GM21526 (cell line): ENCODE results near the gene DAAM1.

ENCODE experiments used
- ATAC-seq: cut with Tn5 transposase; IDR thresholded peaks from one replicate; pipeline ENCODE4 v1.9.1; 2021; ENCODE audit warnings: moderate library complexity; ENCODE audit not compliant: unreplicated experiment, low FRiP score

DAAM1 gene

DNA sequence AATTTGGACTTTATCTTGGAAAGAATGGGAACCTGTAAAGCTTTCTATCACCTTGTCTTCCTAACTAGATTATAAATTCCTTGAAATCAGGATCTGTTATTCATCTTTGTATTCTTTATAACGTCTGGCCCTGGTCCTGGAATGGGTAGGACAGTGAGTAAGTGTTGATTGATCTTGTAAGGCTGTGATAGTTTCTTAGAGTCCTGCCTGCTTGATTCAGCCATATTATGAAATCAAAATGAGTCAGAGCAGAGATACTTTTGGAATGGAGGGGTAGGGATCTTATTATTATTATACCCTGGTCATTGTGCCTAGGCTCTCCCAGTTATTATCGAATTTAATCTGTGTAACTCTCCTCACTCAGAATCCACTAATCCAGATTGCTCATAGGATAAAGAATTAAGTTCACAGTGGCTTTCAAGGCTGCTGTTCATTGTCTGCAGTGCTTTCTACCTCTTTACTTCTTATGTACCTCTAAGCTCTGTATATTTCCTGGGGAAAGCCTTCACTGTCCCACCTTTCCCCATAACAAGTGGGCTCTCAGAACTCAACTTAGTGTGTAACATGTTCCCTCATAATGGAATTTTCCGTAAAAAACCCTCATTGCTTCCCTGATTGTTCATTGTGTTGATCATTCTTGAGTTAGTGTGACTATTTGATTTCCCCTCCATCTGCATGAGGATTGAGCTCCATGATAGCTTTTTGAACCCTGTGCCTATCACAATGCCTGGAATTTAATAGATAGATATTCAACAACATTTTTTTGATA is 93.3 kb downstream of the DAAM1 start:
- no peak for ATAC-seq

GRCh38 chr14:59282378-59282765 is 93.9 kb downstream of the DAAM1 start:
- ATAC-seq, result no peak

- ATAC-seq, result no peak
Observed at GRCh38 chr14:59283361-59283760, 94.9 kb downstream of the DAAM1 start.

GRCh38 chr14:59284059-59284458 is 95.6 kb downstream of the DAAM1 start:
- no peak for ATAC-seq

DNA sequence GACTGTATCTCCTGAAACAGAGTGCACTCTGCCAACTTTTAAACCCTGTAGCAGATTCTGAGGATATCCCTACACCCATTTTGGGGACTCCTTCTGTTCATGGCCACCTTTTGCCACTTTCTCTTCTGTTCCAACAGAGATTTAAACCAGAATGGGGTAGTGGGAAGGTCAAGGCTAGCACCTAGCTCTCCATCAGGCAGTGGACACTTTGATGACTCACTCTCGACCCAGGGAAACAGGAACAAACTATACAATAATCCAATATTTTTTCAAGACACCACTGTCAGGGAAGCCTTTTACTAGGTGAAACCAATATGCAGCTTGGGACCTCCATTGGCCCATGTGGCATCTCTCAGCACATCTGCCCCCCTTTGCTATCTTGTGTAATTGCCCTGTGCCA is 103.6 kb downstream of the DAAM1 start:
- no peak for ATAC-seq

DNA sequence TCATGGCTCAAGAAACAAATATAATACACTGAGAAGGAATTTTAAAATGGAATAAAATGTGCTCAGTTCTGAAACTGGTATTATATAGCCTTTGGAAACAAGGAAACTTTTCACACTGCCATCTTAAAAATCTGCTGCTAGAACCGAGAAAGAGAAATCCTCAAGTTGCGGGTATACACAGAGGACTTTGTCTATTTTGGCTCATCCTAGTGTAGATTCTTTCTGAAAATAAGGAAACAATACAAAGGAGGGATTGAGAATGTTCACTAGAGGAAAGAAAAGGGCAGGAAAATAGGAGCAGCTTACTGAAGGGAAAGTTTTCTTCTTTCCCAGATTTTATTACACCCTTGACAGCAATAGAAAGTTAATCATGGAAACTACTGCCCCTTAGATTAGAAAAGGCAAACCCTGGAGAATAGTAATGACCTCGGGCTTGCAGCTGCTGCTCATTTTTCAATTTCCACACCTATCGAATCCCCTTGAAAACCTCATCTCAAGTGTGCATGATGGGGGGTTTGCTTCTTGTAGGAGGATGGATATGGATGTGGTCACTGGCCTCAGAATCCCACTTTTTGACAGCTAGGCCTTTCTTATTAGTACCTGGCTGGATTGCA is 104.6 kb downstream of the DAAM1 start:
- ATAC-seq, result no peak

DNA sequence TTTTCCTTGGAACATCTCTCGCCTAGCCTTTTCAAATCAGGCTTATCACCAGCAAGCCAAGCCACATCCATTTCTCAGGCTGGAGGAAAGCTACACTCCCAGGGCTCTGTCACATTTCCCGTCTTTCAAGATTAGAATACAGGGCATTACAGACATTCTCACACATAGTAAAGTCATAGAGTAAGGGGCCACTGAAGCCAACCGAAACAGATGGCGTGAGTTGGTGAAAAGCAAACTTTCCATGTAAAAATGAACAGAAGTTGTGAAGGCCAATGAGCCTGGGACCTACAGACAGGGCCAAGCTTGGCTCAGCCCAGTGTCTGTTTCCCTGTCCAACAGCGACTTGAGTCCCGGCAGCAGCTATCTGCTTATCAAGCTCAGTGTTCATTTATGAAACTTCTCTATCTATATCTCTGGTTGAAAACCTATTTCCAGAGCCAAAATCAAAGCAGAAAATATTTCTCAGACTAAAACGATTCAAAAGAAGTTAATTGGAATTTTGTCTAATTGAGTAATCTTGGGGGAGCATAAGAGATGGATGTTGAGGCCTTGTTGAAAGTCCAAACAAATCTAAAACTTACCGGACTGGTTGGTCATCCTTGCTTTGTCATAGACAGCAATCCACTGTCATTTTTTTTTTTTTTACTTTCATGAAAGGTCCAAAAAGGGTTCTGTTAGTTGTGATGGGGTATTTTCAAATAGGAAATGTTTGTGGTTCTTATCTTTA is 105.6 kb downstream of the DAAM1 start:
- no peak for ATAC-seq

DNA sequence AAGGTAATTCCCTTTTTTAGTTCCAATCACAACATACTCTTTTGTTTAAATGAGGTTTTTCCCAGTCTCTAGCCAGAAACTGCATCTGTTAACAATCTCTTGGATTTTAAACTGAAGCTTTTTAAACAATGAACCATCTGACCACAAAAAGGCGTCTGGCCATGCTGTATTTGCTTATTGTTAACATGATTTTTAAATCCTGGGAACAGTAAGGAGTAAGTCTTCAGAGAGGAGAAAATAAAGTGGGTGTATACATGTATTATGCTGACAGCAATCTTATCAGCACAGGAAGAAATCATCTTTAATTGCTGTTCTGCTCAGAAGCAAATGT is 106.2 kb downstream of the DAAM1 start:
- ATAC-seq, result no peak

DNA sequence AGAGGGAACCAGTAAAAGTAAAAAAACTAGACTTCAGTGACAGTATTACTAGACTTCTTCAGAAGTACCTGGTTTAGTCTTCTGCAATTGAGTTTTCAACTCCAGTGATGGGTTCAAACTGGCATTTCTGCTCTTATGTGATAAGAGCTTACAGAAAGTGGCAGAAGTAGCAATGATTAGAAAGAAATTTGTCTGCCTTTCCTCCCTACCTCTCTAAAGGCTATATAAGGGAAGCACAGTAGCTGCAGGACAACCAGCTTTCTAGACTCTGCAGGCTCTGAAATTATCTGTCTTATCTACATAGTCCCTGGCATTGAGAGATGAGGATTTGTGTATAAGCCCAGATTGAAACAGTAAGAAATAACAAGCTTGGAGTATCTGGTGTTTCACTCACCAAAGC is 107.5 kb downstream of the DAAM1 start:
- ATAC-seq, result no peak

GRCh38 chr14:59296508-59296907 is 108.0 kb downstream of the DAAM1 start:
- no peak for ATAC-seq

DNA sequence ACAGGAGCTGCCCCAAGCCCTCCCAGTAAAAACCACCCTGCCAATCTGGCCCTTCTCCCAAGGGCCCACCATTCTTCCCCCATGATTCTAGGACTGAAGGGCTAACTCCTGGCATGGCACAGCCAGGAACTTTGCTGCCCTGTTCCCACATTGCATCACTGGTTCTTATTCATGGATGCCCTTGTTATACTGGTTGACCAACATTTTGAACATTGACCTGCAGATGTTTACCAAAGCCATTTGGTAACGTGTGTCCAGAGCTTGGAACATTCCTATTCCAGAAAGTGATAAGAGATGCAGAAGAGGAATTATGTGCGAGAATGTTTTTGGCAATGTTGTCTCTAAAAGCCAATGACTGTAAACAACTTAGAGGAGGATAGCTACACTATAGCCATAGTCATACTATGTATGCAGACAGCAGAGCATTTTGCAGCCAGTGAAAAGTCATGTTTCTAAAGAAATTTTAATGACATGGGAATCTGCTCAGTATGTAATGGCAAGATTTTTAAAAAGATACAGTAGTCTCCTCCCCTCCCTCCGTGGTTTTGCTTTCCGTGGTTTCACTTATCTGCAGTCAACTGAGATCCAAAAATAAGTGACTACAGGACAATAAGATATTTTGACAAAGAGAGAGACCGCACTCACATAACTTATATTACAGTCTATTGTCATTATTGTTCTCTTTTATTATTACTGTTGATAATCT is 108.8 kb downstream of the DAAM1 start:
- ATAC-seq, result no peak

GRCh38 chr14:59299731-59300130 is 111.3 kb downstream of the DAAM1 start:
- ATAC-seq, result no peak

- peak; percentile 93 for ATAC-seq
Observed at GRCh38 chr14:59301354-59301753, 112.9 kb downstream of the DAAM1 start.

GRCh38 chr14:59302313-59302712 is 113.8 kb downstream of the DAAM1 start:
- ATAC-seq, result no peak

DNA sequence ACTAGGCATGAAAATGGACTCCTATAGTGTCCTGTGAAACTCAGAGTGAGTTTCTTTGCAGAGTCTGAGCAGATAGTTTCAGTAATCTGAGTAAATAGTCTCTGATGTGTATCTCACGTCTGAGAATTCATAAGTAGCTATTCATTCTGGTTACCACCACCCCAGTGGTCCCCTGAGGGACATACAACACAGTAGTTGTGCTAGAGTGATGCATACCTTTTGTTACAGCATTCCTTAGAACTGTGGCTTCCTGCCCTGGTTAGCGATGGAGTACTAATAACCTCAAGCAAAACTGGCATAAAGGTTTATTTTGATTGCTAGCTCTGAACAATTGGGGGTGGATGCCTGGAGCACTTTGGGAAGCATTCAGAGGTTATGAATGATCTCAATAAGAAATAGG is 114.7 kb downstream of the DAAM1 start:
- no peak for ATAC-seq

- no peak for ATAC-seq
Observed at GRCh38 chr14:59305231-59305630, 116.8 kb downstream of the DAAM1 start.

DNA sequence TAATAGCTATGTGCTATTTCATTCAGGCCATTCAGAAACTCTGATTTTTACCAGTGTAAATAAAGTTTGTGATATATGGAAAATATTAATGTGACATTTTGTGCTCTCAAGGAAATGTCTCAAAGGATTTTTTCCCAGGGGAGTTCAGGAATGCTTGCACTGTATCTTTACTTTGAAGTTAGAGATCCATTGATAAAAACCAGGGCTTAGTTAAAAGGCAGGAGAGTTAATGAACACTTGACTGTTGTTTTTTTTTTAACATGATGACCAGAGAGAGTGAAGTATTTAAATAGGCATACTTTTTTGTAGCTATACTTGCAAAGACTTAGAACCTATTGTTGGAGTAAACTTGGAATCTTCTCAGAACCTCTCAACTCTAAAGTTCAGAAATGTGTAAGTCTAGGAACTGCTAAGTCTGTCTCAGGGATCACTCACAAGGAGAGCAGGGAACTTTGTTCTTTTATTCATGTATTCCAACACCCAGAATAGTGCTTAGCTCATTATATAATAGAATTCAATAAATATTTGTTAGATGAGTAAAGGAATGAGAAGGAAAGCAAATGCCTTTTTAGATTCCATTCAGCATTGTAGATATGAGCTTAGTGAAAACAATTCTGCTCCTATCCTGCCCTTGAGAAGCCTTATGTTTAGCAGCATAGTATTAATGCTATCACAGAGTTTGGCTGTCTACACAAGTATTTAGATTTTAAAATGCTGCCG is 117.5 kb downstream of the DAAM1 start:
- no peak for ATAC-seq

- ATAC-seq, result no peak
Observed at GRCh38 chr14:59306775-59307174, 118.3 kb downstream of the DAAM1 start.

- no peak for ATAC-seq
Observed at GRCh38 chr14:59308086-59308485, 119.6 kb downstream of the DAAM1 start.

DNA sequence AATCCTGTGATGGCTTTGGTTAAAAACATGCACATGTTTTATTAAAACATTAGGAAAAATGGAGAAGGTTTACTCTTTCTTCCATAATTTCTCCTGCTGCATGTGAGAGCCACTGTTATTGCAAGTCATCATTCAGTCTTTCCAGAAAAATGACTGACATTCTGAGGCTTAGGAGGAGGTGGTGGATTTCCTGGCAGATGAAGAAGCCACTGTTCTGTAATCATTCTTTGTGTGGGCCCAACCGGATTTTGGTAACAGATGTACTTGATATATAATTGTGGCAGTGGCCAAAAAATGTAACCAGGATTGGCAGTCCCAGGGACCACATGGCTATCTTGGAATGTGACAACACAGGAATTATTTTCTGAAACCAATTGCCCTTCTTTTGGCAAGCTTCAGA is 120.2 kb downstream of the DAAM1 start:
- ATAC-seq, result no peak
